ENCODE data around the gene CST7. TPM values are rescaled to one million over a fixed set of nuclear protein-coding genes. Genes with fewer than 3 reads are reported as not detected.

Gene CST7
- total RNA-seq, 2 donors from 2014 or later = not detected

- Mint-ChIP-seq H3K27me3 (ENCODE audit: insufficient read depth) (peaks cover 5% of the 10 kb centered on the region), H3K9me3 (no peaks in the 10 kb centered on the region), H3K27ac (no peak overlapping the region), H3K4me1 (no peaks in the 10 kb centered on the region), H3K4me3 (no peak overlapping the region), H3K36me3 (ENCODE audit: low read depth) (peaks cover 5% of the 10 kb centered on the region)
- Histone ChIP-seq H3K27ac (ENCODE audit: low read depth, low read length) (no peak overlapping the region), H3K27me3 (ENCODE audit: control insufficient read depth, insufficient read depth, low read length, poor library complexity, severe bottlenecking) (no peaks in the 10 kb centered on the region), H3K36me3 (ENCODE audit: control insufficient read depth, insufficient read depth, low read length) (no peaks in the 10 kb centered on the region), H3K9ac (ENCODE audit: extremely low read depth, low read length, poor library complexity, severe bottlenecking) (no peak overlapping the region), H3K4me3 (ENCODE audit: low read length) (no peak overlapping the region), H3K4me1 (ENCODE audit: control insufficient read depth, insufficient read depth, low read length) (no peaks in the 10 kb centered on the region), H3K9me3 (ENCODE audit: control insufficient read depth, low read length) (no peaks in the 10 kb centered on the region)
- no peak for TF ChIP-seq CTCF (conservative IDR thresholded peaks at IDR 0.05)
- peak; percentile 40 for DNase-seq
- WGBS, 2 experiments (ENCODE audit: insufficient coverage in 1 of 2, insufficient read length in 1 of 2) = 79 to 91% methylated on average over 7 to 16 of the region's 16 CpGs
Measured at GRCh38 chr20:24953621-24954133, 4.6 kb downstream of the CST7 start.

GRCh38 chr20:24954151-24954550 lies 5.1 kb downstream of the CST7 start:
- Histone ChIP-seq H3K4me3 (ENCODE audit: low read length) (no peak overlapping the region), H3K9ac (ENCODE audit: extremely low read depth, low read length, poor library complexity, severe bottlenecking) (no peak overlapping the region), H3K36me3 (ENCODE audit: control insufficient read depth, insufficient read depth, low read length) (no peaks in the 10 kb centered on the region), H3K27ac (ENCODE audit: low read depth, low read length) (no peak overlapping the region), H3K4me1 (ENCODE audit: control insufficient read depth, insufficient read depth, low read length) (no peaks in the 10 kb centered on the region), H3K9me3 (ENCODE audit: control insufficient read depth, low read length) (no peaks in the 10 kb centered on the region), H3K27me3 (ENCODE audit: control insufficient read depth, insufficient read depth, low read length, poor library complexity, severe bottlenecking) (no peaks in the 10 kb centered on the region)
- no peak for TF ChIP-seq CTCF (conservative IDR thresholded peaks at IDR 0.05)
- Mint-ChIP-seq H3K4me1 (no peaks in the 10 kb centered on the region), H3K27ac (no peak overlapping the region), H3K27me3 (ENCODE audit: insufficient read depth) (peaks cover 5% of the 10 kb centered on the region), H3K4me3 (no peak overlapping the region), H3K36me3 (ENCODE audit: low read depth) (peaks cover 8% of the 10 kb centered on the region), H3K9me3 (no peaks in the 10 kb centered on the region)
- DNase-seq = peak; percentile 50
- 71 to 79% methylated on average over 4 to 8 of the region's 8 CpGs for WGBS, 2 experiments (ENCODE audit: insufficient coverage in 1 of 2, insufficient read length in 1 of 2)

GRCh38 chr20:24954566-24954965 lies 5.5 kb downstream of the CST7 start:
- Histone ChIP-seq H3K27me3 (ENCODE audit: control insufficient read depth, insufficient read depth, low read length, poor library complexity, severe bottlenecking) (no peaks in the 10 kb centered on the region), H3K4me1 (ENCODE audit: control insufficient read depth, insufficient read depth, low read length) (no peaks in the 10 kb centered on the region), H3K36me3 (ENCODE audit: control insufficient read depth, insufficient read depth, low read length) (no peaks in the 10 kb centered on the region), H3K9ac (ENCODE audit: extremely low read depth, low read length, poor library complexity, severe bottlenecking) (no peak overlapping the region), H3K9me3 (ENCODE audit: control insufficient read depth, low read length) (no peaks in the 10 kb centered on the region), H3K4me3 (ENCODE audit: low read length) (no peak overlapping the region), H3K27ac (ENCODE audit: low read depth, low read length) (no peak overlapping the region)
- Mint-ChIP-seq H3K36me3 (ENCODE audit: low read depth) (peaks cover 8% of the 10 kb centered on the region), H3K4me1 (no peaks in the 10 kb centered on the region), H3K27ac (no peak overlapping the region), H3K27me3 (ENCODE audit: insufficient read depth) (peaks cover 4% of the 10 kb centered on the region), H3K9me3 (no peaks in the 10 kb centered on the region), H3K4me3 (no peak overlapping the region)
- no peak for DNase-seq
- WGBS, 2 experiments (ENCODE audit: insufficient coverage in 1 of 2, insufficient read length in 1 of 2) = 100% methylated on average over 1 of the region's 2 CpGs; no CpG with 5 or more reads in 1 of the 2 experiments
- TF ChIP-seq CTCF (conservative IDR thresholded peaks at IDR 0.05) = no peak
